ENCODE data around the gene ETV6.

Gene ETV6

GRCh38 chr12:11645391-11645790 lies 4.1 kb upstream of the ETV6 start:
- no peak for TF ChIP-seq FOXP2 (optimal IDR thresholded peaks at IDR 0.05; ENCODE audit: borderline replicate concordance, extremely low read depth, extremely low read length, insufficient read depth)

- TF ChIP-seq REST (IDR thresholded peaks at IDR 0.05; ENCODE audit: insufficient read depth in 1 of 2, low read depth in 2 of 2, low read length in 2 of 2) (no peak), SIN3A (IDR thresholded peaks at IDR 0.05; ENCODE audit: borderline replicate concordance, insufficient read depth, low read length) (0 out of 2 replicates have a peak, but pooled peaks have one; percentile 39), POLR2AphosphoS5 (IDR thresholded peaks at IDR 0.05; ENCODE audit: low read depth, low read length) (no peak; the same call in none of the 2 replicates)
These were observed 711 bp upstream of the ETV6 start for GRCh38 chr12:11648514-11649412.

- TF ChIP-seq TAF1 (IDR thresholded peaks at IDR 0.05; ENCODE audit: borderline replicate concordance, insufficient read depth, low read length) (no peak), SIN3A (IDR thresholded peaks at IDR 0.05; ENCODE audit: borderline replicate concordance, insufficient read depth, low read length) (peak; percentile 55; the same call in 1 of the 2 replicates), POLR2AphosphoS5 (IDR thresholded peaks at IDR 0.05; ENCODE audit: low read depth, low read length) (no peak), REST (IDR thresholded peaks at IDR 0.05; ENCODE audit: insufficient read depth in 1 of 2, low read depth in 2 of 2, low read length in 2 of 2) (no peak), FOXP2 (optimal IDR thresholded peaks at IDR 0.05; ENCODE audit: borderline replicate concordance, extremely low read depth, extremely low read length, insufficient read depth) (no peak)
These were observed 1.1 kb downstream of the ETV6 start for GRCh38 chr12:11650286-11651281.

GRCh38 chr12:11651381-11651780 lies 1.9 kb downstream of the ETV6 start:
- TF ChIP-seq FOXP2 (optimal IDR thresholded peaks at IDR 0.05; ENCODE audit: borderline replicate concordance, extremely low read depth, extremely low read length, insufficient read depth) (no peak), POLR2AphosphoS5 (IDR thresholded peaks at IDR 0.05; ENCODE audit: low read depth, low read length) (no peak), SIN3A (IDR thresholded peaks at IDR 0.05; ENCODE audit: borderline replicate concordance, insufficient read depth, low read length) (no peak), REST (IDR thresholded peaks at IDR 0.05; ENCODE audit: insufficient read depth in 1 of 2, low read depth in 2 of 2, low read length in 2 of 2) (no peak), TAF1 (IDR thresholded peaks at IDR 0.05; ENCODE audit: borderline replicate concordance, insufficient read depth, low read length) (no peak)

- TF ChIP-seq POLR2AphosphoS5 (IDR thresholded peaks at IDR 0.05; ENCODE audit: low read depth, low read length) (no peak), SIN3A (IDR thresholded peaks at IDR 0.05; ENCODE audit: borderline replicate concordance, insufficient read depth, low read length) (no peak), FOXP2 (optimal IDR thresholded peaks at IDR 0.05; ENCODE audit: borderline replicate concordance, extremely low read depth, extremely low read length, insufficient read depth) (no peak), TAF1 (IDR thresholded peaks at IDR 0.05; ENCODE audit: borderline replicate concordance, insufficient read depth, low read length) (no peak), REST (IDR thresholded peaks at IDR 0.05; ENCODE audit: insufficient read depth in 1 of 2, low read depth in 2 of 2, low read length in 2 of 2) (no peak)
These were observed 2.3 kb downstream of the ETV6 start for GRCh38 chr12:11651785-11652184.
